HUES48 (cell line): ENCODE measurements around the gene KRABD2.
"Not testable (repeated sequence)": the region's sequence is repeated elsewhere in the genome, so short reads cannot be mapped to it uniquely, and the experiment has no call there.

Experiments
- H3K27ac ChIP-seq: one replicate; pipeline ENCODE4 v1.7.0; 2013; ENCODE audit warnings: low read depth, low read length, inconsistent platforms
- H3K27me3 ChIP-seq: 2 replicates; pipeline ENCODE4 v1.6.1; 2013; ENCODE audit warnings: mild to moderate bottlenecking, low read length; ENCODE audit not compliant: control insufficient read depth, insufficient read depth
- H3K36me3 ChIP-seq: 2 replicates; pipeline ENCODE4 v1.6.1; 2013; ENCODE audit warnings: low read length; ENCODE audit not compliant: control insufficient read depth, insufficient read depth
- H3K4me1 ChIP-seq: 2 replicates; pipeline ENCODE4 v1.6.1; 2013; ENCODE audit warnings: mild to moderate bottlenecking, low read length; ENCODE audit not compliant: control insufficient read depth, insufficient read depth
- H3K4me3 ChIP-seq: 2 replicates; pipeline ENCODE4 v1.5.1; 2013; ENCODE audit warnings: mild to moderate bottlenecking, low read depth, low read length
- H3K9ac ChIP-seq: 2 replicates; pipeline ENCODE4 v1.6.1; 2013; ENCODE audit warnings: mild to moderate bottlenecking, low read depth, low read length, moderate library complexity
- H3K9me3 ChIP-seq: 2 replicates; pipeline ENCODE4 v1.6.1; 2013; ENCODE audit warnings: low read length; ENCODE audit not compliant: control insufficient read depth, insufficient read depth

The KRABD2 gene

DNA sequence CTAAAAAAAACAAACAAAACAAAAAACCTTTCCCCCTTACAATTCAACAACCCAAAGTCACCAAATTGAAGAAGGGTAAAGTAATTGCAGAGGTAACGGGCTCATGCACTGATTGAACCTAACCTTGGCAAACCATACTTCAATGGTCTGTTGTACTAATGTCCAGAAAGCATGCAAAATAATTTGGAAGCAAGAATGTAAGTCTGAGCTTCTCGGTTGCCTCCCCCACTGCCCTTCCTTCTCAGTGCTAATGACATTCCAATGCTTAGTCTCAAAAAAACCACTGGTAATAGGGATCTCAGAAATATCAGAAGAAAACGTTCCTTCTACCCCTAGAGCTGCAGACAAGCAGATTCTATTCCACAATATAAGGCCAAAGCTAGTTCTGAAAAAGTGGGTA, 15.8 kb downstream of the KRABD2 start:
- H3K4me3 ChIP-seq, result no peak overlapping the region
- no peaks in the 10 kb centered on the region for H3K27me3 ChIP-seq
- H3K36me3 ChIP-seq, result no peaks in the 10 kb centered on the region
- no peaks in the 10 kb centered on the region for H3K9me3 ChIP-seq
- H3K4me1 ChIP-seq, result peaks cover 20% of the 10 kb centered on the region
- H3K9ac ChIP-seq, result no peak overlapping the region
- H3K27ac ChIP-seq, result peak overlapping the region; percentile 82

DNA sequence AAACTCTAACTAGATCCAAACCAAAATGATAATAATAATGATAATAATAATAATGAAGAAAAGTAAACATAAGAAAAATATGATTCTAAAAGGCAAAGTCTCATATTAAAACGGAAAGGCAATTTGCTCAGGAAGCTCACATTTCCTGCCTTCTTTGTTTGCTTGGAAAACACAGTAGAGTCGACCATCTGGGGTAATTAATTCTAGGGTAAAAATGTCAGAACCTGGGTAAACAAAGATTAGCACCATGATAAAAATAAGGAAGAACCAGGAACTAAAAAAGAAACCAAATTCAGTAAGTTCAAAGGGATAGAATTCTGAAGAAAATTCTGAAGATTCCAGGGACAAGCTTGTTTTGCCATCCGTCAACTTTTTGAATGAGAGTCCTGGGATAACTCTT, 16.2 kb downstream of the KRABD2 start:
- no peaks in the 10 kb centered on the region for H3K9me3 ChIP-seq
- peak overlapping the region; percentile 82 for H3K27ac ChIP-seq
- no peaks in the 10 kb centered on the region for H3K27me3 ChIP-seq
- no peaks in the 10 kb centered on the region for H3K36me3 ChIP-seq
- no peak overlapping the region for H3K4me3 ChIP-seq
- no peak overlapping the region for H3K9ac ChIP-seq
- H3K4me1 ChIP-seq, result peaks cover 20% of the 10 kb centered on the region

DNA sequence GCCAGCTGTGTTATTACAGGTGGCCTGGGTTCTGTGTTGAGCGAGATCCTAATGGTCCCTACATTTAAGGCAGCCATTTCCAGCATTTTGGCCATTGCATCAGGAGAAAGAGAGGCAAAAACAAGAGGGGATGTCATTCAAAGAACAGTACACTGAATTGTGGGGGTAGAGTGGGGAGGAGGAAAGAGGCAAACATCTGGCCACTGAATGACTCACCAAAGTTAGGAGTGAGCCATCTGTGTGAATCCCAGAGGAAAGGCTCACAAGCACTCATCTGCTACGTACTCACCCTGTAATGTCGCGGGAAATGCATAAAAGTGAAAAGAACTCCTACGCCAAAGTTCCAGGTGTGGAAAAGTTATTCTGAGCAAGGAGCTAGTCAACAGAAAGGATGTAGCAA, 16.7 kb downstream of the KRABD2 start:
- Histone ChIP-seq H3K4me1 (peaks cover 20% of the 10 kb centered on the region), H3K9ac (no peak overlapping the region), H3K9me3 (no peaks in the 10 kb centered on the region), H3K27ac (peak overlapping the region; percentile 82), H3K36me3 (no peaks in the 10 kb centered on the region), H3K4me3 (no peak overlapping the region), H3K27me3 (no peaks in the 10 kb centered on the region)

DNA sequence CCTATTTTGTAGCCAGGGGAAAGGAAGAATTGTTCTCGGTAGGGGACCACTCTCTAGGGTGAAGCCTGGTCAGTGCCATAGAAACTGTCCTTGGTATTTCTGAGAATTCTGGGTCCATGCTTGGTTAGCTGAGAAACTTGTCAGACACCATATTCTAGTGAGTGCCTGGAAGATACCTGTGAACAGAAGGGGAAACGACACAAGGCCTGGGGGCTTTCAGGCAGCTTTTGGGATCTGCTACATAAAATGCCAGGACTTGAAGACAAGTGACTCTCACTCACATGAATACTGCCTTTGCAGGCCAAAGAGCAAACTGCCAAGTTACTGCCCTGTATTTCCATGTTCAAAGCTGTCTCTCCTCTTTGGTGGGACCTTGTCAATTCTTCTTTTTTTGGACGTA, 18.6 kb downstream of the KRABD2 start:
- Histone ChIP-seq H3K4me3 (no peak overlapping the region), H3K4me1 (peaks cover 20% of the 10 kb centered on the region), H3K9me3 (no peaks in the 10 kb centered on the region), H3K9ac (no peak overlapping the region), H3K36me3 (no peaks in the 10 kb centered on the region), H3K27ac (no peak overlapping the region), H3K27me3 (no peaks in the 10 kb centered on the region)

DNA sequence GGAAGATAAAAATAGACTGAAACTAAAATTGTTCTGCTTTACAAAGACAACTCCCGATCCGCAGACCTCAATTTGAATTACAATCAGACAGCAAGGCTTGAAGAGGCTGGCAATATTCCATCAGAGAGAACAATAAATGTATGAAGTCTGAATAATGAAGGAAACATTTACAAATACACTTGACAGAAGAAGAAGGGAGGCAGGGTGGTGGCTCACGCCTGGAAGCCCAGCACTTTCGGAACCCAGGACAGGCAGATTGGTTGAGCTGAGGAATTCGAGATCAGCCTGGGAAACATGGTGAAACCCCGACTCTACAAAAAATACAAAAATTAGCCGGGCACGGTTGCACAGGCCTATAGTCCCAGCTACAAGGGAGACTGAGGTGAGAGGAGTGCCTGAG, 22.3 kb downstream of the KRABD2 start:
- Histone ChIP-seq H3K9me3 (no peaks in the 10 kb centered on the region), H3K27me3 (no peaks in the 10 kb centered on the region), H3K4me3 (no peak overlapping the region), H3K36me3 (no peaks in the 10 kb centered on the region), H3K4me1 (peaks cover under 1% of the 10 kb centered on the region; the same call in 1 of the 2 replicates), H3K9ac (no peak overlapping the region), H3K27ac (no peak overlapping the region)

DNA sequence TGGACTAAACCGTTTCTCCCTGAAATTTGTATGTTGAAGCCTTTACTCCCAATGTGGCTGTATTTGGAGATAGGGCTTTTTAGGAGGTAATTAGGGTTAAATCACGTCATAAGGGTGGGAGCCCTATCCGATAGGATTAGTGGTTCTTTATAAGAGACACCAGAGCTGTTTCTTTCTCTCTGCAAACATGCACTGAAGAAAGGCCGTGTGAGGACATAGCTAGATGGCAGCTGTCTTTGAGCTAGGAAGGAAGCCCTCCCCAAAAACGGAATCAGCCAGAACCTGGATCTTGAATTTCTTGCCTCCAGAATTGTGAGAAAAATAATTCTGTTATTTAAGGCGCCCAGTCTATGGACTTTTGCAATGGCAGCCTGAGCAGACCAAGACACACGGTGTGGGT, 22.8 kb downstream of the KRABD2 start:
- H3K27ac ChIP-seq, result no peak overlapping the region
- no peaks in the 10 kb centered on the region for H3K9me3 ChIP-seq
- H3K36me3 ChIP-seq, result no peaks in the 10 kb centered on the region
- H3K4me1 ChIP-seq, result no peaks in the 10 kb centered on the region
- H3K27me3 ChIP-seq, result no peaks in the 10 kb centered on the region
- H3K9ac ChIP-seq, result no peak overlapping the region
- no peak overlapping the region for H3K4me3 ChIP-seq

DNA sequence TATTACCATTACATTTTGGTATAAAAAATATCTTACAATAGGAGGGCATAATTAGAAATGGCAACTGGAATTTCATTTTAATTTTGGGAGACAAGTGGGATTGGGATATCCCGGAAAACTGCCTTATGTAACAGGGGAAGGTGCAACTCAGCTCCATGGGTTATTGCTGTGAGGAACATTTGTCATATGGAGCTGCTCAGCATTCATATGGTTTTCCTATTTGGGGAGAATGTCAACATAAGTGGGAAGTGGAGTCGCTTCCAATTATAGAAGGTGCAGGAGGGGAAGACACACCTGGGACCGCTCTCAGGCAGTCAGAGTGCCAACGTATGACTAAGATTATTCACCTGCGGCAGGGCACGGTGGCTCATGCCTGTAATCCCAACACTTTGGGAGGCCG, 26.2 kb downstream of the KRABD2 start:
- Histone ChIP-seq H3K9ac (no peak overlapping the region), H3K4me3 (no peak overlapping the region), H3K36me3 (no peaks in the 10 kb centered on the region), H3K27ac (no peak overlapping the region), H3K27me3 (no peaks in the 10 kb centered on the region), H3K9me3 (no peaks in the 10 kb centered on the region), H3K4me1 (no peaks in the 10 kb centered on the region)

DNA sequence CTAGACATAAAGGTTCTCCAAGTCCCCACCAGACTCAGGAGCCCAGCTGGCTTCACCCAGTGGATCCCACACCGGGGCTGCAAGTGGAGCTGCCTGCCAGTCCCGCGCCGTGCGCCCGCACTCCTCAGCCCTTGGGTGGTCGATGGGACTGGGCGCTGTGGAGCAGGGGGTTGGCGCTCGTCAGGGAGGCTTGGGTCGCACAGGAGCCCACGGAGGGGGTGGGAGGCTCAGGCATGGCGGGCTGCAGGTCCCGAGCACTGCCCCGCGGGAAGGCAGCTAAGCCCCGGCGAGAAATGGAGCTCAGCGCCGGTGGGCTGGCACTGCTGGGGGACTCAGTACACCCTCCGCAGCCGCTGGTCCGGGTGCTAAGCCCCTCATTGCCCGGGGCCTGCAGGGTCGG, 29.5 kb downstream of the KRABD2 start:
- H3K9ac ChIP-seq, H3K4me3 ChIP-seq, H3K9me3 ChIP-seq, H3K27ac ChIP-seq, H3K27me3 ChIP-seq, H3K4me1 ChIP-seq, H3K36me3 ChIP-seq: not testable (repeated sequence)

DNA sequence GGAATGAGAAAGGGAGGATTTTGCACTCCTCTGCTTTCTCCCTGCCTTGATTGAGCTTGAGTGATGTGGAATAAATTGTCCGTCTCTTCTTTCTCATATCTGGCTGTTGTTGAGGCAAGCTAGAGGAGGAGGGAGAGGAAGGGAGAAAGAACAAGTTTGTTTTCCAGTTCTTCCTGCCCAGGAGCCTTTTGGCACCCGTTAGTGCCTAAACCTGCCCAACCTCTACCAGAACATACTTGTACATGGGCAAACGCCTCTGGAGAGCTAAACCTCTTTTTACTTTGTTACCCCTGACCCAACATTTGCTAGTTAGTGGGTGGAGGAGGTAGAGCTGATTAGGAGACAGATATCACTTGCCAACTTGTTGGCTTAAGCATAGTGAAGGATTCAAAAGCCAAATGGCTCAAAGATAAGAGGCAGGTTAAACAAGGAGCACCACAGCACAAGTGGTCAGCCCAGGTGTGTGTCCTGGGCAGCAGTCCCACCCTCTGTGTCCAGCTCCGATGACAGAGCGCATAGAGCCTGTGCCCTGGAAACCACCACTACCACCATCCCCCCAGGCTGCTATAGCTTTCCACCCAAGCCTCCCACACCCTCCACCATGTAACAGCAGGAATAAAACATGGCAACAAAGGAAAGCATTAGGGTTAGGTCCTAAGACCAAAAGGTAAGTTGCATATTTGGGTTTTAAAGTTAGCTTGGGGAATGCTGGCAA, 30.4 kb downstream of the KRABD2 start:
- Histone ChIP-seq H3K36me3 (no peaks in the 10 kb centered on the region), H3K27ac (no peak overlapping the region), H3K4me3 (no peak overlapping the region), H3K9me3 (no peaks in the 10 kb centered on the region), H3K4me1 (peaks cover 9% of the 10 kb centered on the region), H3K27me3 (no peaks in the 10 kb centered on the region), H3K9ac (no peak overlapping the region)

DNA sequence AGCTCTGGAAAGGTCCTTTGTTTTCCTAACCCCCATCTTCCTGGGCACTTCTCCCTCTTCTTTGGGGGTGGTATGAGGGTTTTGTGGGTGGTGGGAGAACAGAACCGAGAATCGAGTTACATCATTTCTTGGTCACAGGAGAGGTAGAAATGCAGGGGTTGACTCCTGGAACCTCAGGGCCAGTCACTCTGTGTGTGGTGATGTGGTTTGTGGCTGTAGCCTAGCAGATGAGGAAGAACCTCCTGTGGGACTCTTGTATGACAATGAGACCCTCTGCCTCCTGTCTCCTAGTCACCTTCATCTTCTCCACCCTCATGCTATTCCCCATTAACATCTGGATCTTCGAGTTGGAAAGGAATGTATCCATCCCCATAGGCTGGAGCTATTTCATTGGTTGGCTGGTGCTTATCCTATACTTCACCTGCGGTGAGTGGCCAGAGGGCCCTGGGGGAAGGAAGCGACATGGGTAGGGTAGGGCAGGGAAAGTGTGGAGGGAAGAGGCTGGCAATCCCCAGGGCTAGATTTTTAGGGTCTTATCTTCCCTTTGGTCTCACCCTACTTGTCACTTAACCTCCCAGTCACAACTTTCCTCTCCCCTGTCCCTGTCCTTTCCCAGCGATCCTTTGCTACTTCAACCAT, 31.3 kb downstream of the KRABD2 start:
- Histone ChIP-seq H3K27ac (no peak overlapping the region), H3K27me3 (no peaks in the 10 kb centered on the region), H3K4me3 (no peak overlapping the region), H3K36me3 (no peaks in the 10 kb centered on the region), H3K9me3 (no peaks in the 10 kb centered on the region), H3K4me1 (peaks cover 10% of the 10 kb centered on the region), H3K9ac (no peak overlapping the region)

DNA sequence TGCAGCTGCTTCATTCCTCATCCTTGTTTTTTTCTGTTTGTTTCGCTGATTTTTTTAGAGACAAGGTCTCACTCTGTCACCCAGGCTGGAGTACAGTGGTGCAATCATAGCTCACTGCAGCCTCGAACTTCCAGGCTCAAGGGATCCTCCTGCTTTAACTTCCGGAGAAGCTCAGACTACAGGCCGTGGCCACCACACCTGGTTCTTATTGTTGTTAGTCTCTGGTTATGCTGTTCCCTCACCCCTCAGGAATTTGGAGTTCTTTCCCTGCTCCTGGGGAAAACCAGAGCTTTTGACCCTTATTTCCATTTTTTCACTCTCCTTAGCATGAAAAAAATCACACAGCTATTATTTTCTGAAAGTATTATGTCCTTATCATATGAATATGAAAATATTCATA, 35.0 kb downstream of the KRABD2 start:
- H3K27me3 ChIP-seq, result no peaks in the 10 kb centered on the region
- H3K9ac ChIP-seq, result no peak overlapping the region

More for the DNA sequence above, 35.0 kb downstream of the KRABD2 start:
- no peaks in the 10 kb centered on the region for H3K9me3 ChIP-seq
- H3K4me3 ChIP-seq, result no peak overlapping the region
- no peak overlapping the region for H3K27ac ChIP-seq
- H3K36me3 ChIP-seq, result no peaks in the 10 kb centered on the region
- H3K4me1 ChIP-seq, result peaks cover 22% of the 10 kb centered on the region
